OCI-LY7 (cell line): ENCODE measurements around the gene MIX23.

Source experiments
- EZH2phosphoT487 ChIP-seq: fragments of 200-600 bp; sonication (generic); IDR thresholded peaks from 2 replicates; pipeline ENCODE4 v1.6.1; 2018; ENCODE audit warnings: low read depth, borderline replicate concordance, mild to moderate bottlenecking, mixed run types, antibody characterized with exemption, low read length, moderate library complexity, mixed read lengths
- TF ChIP-seq, protein P1 (sequence below): fragments of 200-600 bp; sonication (generic); conservative IDR thresholded peaks from 2 replicates; pipeline ENCODE4 v1.5.1; 2014; ENCODE audit warnings: mild to moderate bottlenecking, antibody characterized with exemption, low read length, moderate library complexity, mixed read lengths

DNA sequence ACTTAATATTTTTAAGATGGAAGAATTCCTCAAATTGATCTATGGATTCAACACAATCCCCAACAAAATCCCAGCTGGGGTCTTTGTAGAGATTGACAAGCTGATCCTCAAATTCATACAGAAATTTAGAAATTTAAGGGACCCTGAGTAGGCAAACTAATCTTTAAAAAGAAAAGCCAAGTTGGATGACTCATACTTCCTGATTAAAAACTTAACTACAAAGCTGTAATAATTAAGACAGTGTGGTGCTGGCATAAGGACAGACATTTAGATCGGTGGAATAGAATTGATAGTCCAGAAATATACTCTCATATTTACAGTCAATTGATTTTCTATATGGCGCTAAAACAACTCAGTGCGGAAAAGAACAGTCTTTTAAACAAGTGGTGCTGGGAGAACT lies 12.6 kb upstream of the MIX23 start:
- TF ChIP-seq, protein P1, sequence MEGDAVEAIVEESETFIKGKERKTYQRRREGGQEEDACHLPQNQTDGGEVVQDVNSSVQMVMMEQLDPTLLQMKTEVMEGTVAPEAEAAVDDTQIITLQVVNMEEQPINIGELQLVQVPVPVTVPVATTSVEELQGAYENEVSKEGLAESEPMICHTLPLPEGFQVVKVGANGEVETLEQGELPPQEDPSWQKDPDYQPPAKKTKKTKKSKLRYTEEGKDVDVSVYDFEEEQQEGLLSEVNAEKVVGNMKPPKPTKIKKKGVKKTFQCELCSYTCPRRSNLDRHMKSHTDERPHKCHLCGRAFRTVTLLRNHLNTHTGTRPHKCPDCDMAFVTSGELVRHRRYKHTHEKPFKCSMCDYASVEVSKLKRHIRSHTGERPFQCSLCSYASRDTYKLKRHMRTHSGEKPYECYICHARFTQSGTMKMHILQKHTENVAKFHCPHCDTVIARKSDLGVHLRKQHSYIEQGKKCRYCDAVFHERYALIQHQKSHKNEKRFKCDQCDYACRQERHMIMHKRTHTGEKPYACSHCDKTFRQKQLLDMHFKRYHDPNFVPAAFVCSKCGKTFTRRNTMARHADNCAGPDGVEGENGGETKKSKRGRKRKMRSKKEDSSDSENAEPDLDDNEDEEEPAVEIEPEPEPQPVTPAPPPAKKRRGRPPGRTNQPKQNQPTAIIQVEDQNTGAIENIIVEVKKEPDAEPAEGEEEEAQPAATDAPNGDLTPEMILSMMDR = no peak
- TF ChIP-seq EZH2phosphoT487 = no peak
